Choroid plexus epithelial cell (primary cell): ENCODE results near the gene ANAPC7.
"Not testable (repeated sequence)": the region's sequence is repeated elsewhere in the genome, so short reads cannot be mapped to it uniquely, and the experiment has no call there.

Experiments used
- DNase-seq: peaks from one replicate; pipeline ENCODE4 v3.0.0-alpha.2; 2010; ENCODE audit warnings: low read depth
- H3K4me3 ChIP-seq: 2 replicates; pipeline ENCODE4 v1.5.1; 2011; ENCODE audit warnings: low read depth, mild to moderate bottlenecking, control low read depth, low read length, moderate library complexity
- TF ChIP-seq, protein P1 (sequence below): conservative IDR thresholded peaks from 2 replicates; pipeline ENCODE4 v1.5.1; 2011; ENCODE audit warnings: low read depth, mild to moderate bottlenecking, control low read depth, inconsistent platforms, low read length, moderate library complexity

ANAPC7 gene

GRCh38 chr12:110345176-110345661 is 58.3 kb downstream of the ANAPC7 start:
- DNase-seq = no peak
- TF ChIP-seq, protein P1, sequence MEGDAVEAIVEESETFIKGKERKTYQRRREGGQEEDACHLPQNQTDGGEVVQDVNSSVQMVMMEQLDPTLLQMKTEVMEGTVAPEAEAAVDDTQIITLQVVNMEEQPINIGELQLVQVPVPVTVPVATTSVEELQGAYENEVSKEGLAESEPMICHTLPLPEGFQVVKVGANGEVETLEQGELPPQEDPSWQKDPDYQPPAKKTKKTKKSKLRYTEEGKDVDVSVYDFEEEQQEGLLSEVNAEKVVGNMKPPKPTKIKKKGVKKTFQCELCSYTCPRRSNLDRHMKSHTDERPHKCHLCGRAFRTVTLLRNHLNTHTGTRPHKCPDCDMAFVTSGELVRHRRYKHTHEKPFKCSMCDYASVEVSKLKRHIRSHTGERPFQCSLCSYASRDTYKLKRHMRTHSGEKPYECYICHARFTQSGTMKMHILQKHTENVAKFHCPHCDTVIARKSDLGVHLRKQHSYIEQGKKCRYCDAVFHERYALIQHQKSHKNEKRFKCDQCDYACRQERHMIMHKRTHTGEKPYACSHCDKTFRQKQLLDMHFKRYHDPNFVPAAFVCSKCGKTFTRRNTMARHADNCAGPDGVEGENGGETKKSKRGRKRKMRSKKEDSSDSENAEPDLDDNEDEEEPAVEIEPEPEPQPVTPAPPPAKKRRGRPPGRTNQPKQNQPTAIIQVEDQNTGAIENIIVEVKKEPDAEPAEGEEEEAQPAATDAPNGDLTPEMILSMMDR = no peak
- no peak overlapping the region for H3K4me3 ChIP-seq

- TF ChIP-seq, protein P1 = no peak
- no peak for DNase-seq
- no peak overlapping the region for H3K4me3 ChIP-seq
Measured at GRCh38 chr12:110344657-110345056, 58.9 kb downstream of the ANAPC7 start.

- TF ChIP-seq, protein P1 = no peak
- no peak for DNase-seq
- no peak overlapping the region for H3K4me3 ChIP-seq
Measured at GRCh38 chr12:110343736-110344555, 59.6 kb downstream of the ANAPC7 start.

DNA sequence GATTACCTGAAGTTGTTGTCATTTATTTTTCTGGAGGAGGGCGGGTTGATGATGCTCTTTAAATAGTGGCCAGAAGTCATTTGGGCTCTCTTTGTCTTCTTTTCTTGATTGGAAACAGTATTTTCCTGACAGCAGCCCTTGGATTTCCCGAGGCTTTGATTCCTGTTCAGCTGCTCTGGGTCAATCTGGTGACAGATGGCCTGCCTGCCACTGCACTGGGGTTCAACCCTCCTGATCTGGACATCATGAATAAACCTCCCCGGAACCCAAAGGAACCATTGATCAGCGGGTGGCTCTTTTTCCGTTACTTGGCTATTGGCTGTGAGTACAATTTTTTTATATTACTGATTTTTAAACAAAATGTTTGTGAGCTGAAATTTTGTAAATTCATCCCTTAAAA is 60.4 kb downstream of the ANAPC7 start:
- TF ChIP-seq, protein P1 = no peak
- no peak overlapping the region for H3K4me3 ChIP-seq
- DNase-seq = no peak

DNA sequence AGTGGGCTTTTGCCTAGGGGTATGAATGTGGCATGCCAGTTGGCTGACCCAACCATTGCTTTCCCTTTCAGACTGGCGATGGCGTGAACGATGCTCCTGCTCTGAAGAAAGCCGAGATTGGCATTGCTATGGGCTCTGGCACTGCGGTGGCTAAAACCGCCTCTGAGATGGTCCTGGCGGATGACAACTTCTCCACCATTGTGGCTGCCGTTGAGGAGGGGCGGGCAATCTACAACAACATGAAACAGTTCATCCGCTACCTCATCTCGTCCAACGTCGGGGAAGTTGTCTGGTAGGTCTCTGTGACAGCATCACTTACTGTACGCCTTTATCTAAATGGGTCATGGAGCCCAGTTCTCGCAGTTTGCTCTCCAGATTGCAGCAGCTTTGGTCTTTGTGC is 61.4 kb downstream of the ANAPC7 start:
- TF ChIP-seq, protein P1 = no peak
- no peak overlapping the region for H3K4me3 ChIP-seq
- DNase-seq = no peak

DNA sequence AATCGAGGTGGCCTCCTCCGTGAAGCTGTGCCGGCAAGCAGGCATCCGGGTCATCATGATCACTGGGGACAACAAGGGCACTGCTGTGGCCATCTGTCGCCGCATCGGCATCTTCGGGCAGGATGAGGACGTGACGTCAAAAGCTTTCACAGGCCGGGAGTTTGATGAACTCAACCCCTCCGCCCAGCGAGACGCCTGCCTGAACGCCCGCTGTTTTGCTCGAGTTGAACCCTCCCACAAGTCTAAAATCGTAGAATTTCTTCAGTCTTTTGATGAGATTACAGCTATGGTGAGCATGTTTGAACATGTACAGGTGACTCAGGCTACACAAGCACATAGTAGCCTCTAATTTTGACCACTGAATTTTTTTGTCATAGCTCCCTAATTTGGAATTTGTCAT is 62.8 kb downstream of the ANAPC7 start:
- H3K4me3 ChIP-seq = no peak overlapping the region
- TF ChIP-seq, protein P1 = no peak
- no peak for DNase-seq

DNA sequence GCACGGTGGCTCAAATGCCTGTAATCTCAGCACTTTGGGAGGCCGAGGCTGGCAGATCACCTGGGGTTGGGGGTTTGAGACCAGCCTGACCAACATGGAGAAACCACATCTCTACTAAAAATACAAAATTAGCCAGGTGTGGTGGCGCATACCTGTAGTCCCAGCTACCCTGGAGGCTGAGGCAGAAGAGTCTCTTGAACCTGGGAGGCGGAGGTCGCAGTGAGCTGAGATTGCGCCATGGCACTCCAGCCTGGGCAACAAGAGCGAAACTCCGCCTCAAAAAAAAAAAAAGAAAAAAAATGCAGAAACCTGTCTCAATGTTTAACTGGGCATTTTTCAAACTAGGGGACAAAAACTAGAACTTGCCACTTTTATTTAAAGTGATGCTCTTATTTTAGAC is 63.2 kb downstream of the ANAPC7 start:
- H3K4me3 ChIP-seq, DNase-seq: not testable (repeated sequence)
